DND-41 (cell line): Measurements from ENCODE around the gene CLUH.

Experiments used
- ATAC-seq: fragments of 200-7000 bp; cut with Tn5 transposase; 3 replicates; pipeline ENCODE4 v1.9.1; 2021; ENCODE audit warnings: low read depth; ENCODE audit not compliant: insufficient read depth
- DNase-seq: peaks from one replicate; pipeline ENCODE4 v3.0.0-alpha.2; 2020
- H2AFZ ChIP-seq: 2 replicates; pipeline ENCODE4 v1.6.0; 2012; ENCODE audit warnings: low read depth, low read length
- H3K27ac ChIP-seq: 2 replicates; pipeline ENCODE4 v1.5.1; 2012; ENCODE audit warnings: low read length, inconsistent platforms
- H3K27me3 ChIP-seq: fragments of 200-600 bp; sonication (generic); 2 replicates; pipeline ENCODE4 v1.6.0; 2012; ENCODE audit warnings: low read length, mild to moderate bottlenecking, inconsistent platforms; ENCODE audit not compliant: insufficient read depth, poor library complexity
- H3K36me3 ChIP-seq: 2 replicates; pipeline ENCODE4 v1.5.1; 2012; ENCODE audit warnings: low read length, inconsistent platforms; ENCODE audit not compliant: insufficient read depth
- H3K4me1 ChIP-seq: 2 replicates; pipeline ENCODE4 v1.5.1; 2012; ENCODE audit warnings: mild to moderate bottlenecking, low read length; ENCODE audit not compliant: insufficient read depth
- H3K4me2 ChIP-seq: 2 replicates; pipeline ENCODE4 v1.6.0; 2012; ENCODE audit warnings: mild to moderate bottlenecking, moderate library complexity, low read length, inconsistent platforms; ENCODE audit not compliant: insufficient read depth
- H3K4me3 ChIP-seq, 2 experiments: fragments of 200-600 bp in 1 of 2; shearing (Covaris generic) in 1 of 2; 2 replicates each; pipeline ENCODE4 v1.5.1; 2012 to 2016; ENCODE audit warnings: inconsistent platforms in 2 of 2, low read length in 2 of 2, mild to moderate bottlenecking in 2 of 2, low read depth in 1 of 2, moderate library complexity in 1 of 2
- H3K79me2 ChIP-seq: 2 replicates; pipeline ENCODE4 v1.6.0; 2012; ENCODE audit warnings: low read length, inconsistent platforms; ENCODE audit not compliant: insufficient read depth
- H3K9ac ChIP-seq: 2 replicates; pipeline ENCODE4 v1.6.0; 2012; ENCODE audit warnings: low read depth, mild to moderate bottlenecking, inconsistent platforms, low read length, moderate library complexity
- H3K9me3 ChIP-seq: 2 replicates; pipeline ENCODE4 v1.5.1; 2012; ENCODE audit warnings: low read length, moderate library complexity, mild to moderate bottlenecking, inconsistent platforms; ENCODE audit not compliant: insufficient read depth, severe bottlenecking
- H4K20me1 ChIP-seq: 2 replicates; pipeline ENCODE4 v1.6.0; 2012; ENCODE audit warnings: low read length; ENCODE audit not compliant: insufficient read depth
- EZH2 ChIP-seq: IDR thresholded peaks from 3 replicates; pipeline ENCODE4 v1.6.1; 2012; ENCODE audit warnings: borderline replicate concordance, low read depth, mild to moderate bottlenecking, moderate library complexity, low read length, inconsistent platforms; ENCODE audit not compliant: severe bottlenecking
- TF ChIP-seq, protein P1 (sequence below): IDR thresholded peaks from 2 replicates; pipeline ENCODE4 v1.5.1; 2012; ENCODE audit warnings: borderline replicate concordance, low read length, moderate library complexity, mild to moderate bottlenecking; ENCODE audit not compliant: poor library complexity, severe bottlenecking; ENCODE audit errors: extremely low read depth

Gene CLUH

DNA sequence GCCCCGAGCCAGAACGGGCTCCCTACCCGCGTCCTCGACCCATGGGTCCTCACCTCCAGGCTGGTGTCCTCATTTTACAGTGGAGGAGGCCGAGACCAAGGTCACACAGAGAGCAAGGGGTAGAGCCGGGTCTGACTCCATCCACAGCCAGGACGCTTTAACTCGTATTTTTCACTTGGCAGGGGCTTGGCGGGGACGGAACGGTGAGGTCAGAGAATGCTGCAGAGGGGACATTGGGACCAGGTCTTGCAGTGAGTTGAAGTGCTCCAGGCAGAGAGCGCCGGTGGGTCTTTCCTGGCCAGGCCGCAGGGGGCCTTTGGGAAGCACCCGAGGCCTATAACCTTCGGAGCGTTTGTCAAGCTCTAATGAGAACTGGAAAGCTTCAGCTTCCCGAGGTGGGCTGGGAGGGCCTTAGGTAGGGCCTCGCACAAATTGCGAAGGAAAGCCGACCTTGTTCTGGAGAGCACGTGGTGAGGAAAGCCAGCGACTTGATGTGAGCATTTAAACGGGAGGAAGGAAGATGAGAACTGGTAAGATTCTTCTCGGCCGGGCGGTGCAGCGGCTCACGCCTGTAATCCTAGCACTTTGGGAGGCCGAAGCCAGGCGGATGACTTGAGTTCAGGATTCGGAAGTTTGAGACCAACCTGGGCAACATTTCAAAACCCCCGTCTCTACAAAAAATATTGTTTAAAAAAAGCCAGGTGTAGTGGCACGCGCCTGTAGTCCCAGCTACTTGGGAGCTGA lies 908 bp upstream of the CLUH start:
- H3K4me3 ChIP-seq: peak overlapping the region; percentile 35 to 71
- ATAC-seq (no peak; the same call in 2 of the 3 replicates), DNase-seq (no peak)
- no peaks in the 10 kb centered on the region; the same call in 1 of the 2 replicates for H3K36me3 ChIP-seq
- H3K4me2 ChIP-seq: peak overlapping the region; percentile 93
- H2AFZ ChIP-seq: peak overlapping the region; percentile 95
- peak overlapping the region; percentile 82 for H3K27ac ChIP-seq
- H3K9me3 ChIP-seq: no peaks in the 10 kb centered on the region
- no peaks in the 10 kb centered on the region for H3K27me3 ChIP-seq
- peaks cover 37% of the 10 kb centered on the region for H4K20me1 ChIP-seq
- peaks cover 54% of the 10 kb centered on the region for H3K79me2 ChIP-seq
- H3K9ac ChIP-seq: peak overlapping the region; percentile 77
- H3K4me1 ChIP-seq: peaks cover 53% of the 10 kb centered on the region
- TF ChIP-seq, protein P1, sequence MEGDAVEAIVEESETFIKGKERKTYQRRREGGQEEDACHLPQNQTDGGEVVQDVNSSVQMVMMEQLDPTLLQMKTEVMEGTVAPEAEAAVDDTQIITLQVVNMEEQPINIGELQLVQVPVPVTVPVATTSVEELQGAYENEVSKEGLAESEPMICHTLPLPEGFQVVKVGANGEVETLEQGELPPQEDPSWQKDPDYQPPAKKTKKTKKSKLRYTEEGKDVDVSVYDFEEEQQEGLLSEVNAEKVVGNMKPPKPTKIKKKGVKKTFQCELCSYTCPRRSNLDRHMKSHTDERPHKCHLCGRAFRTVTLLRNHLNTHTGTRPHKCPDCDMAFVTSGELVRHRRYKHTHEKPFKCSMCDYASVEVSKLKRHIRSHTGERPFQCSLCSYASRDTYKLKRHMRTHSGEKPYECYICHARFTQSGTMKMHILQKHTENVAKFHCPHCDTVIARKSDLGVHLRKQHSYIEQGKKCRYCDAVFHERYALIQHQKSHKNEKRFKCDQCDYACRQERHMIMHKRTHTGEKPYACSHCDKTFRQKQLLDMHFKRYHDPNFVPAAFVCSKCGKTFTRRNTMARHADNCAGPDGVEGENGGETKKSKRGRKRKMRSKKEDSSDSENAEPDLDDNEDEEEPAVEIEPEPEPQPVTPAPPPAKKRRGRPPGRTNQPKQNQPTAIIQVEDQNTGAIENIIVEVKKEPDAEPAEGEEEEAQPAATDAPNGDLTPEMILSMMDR: no peak
- TF ChIP-seq EZH2: no peak

DNA sequence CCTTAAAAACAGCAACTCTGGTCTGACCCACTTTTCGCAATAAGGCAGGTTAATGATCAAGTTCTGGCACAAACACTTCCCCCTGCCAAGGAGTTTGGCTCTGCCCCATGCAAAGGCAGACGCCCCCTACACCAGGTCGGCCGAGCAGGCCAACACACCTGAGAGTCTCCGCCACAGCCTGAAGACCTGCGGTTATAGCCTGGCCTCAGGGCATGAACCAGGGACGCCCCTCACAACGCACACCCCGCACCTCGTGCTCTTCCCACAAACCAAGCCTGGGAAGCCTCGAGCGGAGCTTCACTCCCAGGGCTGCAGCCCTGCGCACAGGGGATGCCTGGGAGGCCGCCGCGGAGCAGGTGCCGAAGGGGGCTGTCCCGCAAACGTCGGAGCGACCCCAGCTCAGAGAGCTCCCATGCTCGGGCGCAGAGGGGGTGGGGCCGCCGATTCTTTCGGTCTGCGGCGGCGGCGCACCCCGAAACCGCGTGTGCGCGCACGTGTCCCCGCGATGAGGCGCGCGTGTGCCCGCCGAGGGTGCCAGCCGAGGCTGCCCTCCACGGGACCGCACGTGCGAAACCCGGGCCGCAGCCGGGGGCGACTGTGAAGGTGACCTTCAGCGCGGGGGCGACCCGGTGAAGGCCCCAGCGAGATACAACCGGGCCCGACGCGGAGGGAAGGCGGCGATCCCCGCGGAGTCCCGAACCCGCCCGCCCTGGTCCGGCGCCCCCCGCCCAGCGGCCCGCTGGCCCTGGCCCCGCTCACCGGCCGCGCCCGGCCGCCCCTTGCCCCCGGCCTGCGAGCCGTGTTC lies 559 bp downstream of the CLUH start:
- Histone ChIP-seq H3K79me2 (peaks cover 68% of the 10 kb centered on the region), H3K36me3 (peaks cover 4% of the 10 kb centered on the region; the same call in 1 of the 2 replicates), H3K9me3 (no peaks in the 10 kb centered on the region), H4K20me1 (peaks cover 52% of the 10 kb centered on the region), H3K27me3 (no peaks in the 10 kb centered on the region), H2AFZ (peak overlapping the region; percentile 49), H3K4me3 (peak overlapping the region; percentile 35 to 71; a peak in 3 of 4 replicates), H3K27ac (peak overlapping the region; percentile 54), H3K4me1 (peaks cover 58% of the 10 kb centered on the region), H3K9ac (peak overlapping the region; percentile 77), H3K4me2 (peak overlapping the region; percentile 93)
- ATAC-seq (peak; percentile 23; the same call in 2 of the 3 replicates), DNase-seq (peak; percentile 46)
- TF ChIP-seq, protein P1: no peak
- no peak for TF ChIP-seq EZH2

DNA sequence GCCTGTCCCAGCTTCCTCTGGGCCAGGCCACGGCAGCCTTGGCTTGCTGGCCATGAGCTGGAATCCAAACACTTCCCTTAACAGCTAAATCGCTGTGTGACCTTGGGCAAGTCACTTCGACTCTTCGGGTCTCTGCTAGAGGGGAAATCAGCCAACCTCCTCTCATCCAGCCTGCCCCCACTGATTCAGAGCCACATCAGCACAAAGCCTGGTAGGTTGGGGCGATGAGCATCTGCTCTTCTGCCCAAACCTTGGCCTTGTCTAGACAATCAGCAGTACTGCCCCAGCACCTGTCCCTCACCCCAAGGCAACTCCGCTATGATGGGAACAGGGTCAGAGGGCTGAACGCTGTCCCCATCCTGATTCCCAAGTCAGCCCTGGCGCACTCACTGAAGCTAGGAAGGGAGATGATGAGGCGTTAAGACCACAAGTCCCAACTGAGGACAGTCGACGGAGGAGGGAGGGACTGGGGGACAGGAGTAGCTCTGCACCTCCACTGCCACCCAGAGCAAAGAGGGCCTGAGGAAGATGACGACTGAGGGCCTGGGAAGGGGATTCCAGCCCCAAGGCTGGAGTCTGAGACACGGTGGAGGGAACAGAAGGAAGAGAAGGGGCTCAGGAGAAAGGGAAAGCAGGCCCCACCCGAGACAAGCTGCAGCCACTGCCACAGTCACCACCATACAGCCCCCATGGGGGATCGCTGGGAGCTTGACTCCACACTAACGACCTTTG lies 1.3 kb downstream of the CLUH start:
- DNase-seq (no peak), ATAC-seq (0 out of 3 replicates have a peak, but pooled peaks have one; percentile 0)
- H2AFZ ChIP-seq: peak overlapping the region; percentile 49
- H3K27me3 ChIP-seq: no peaks in the 10 kb centered on the region
- peaks cover 58% of the 10 kb centered on the region for H3K4me1 ChIP-seq
- peaks cover 60% of the 10 kb centered on the region for H4K20me1 ChIP-seq
- H3K4me2 ChIP-seq: peak overlapping the region; percentile 93
- H3K79me2 ChIP-seq: peaks cover 76% of the 10 kb centered on the region
- peaks cover 4% of the 10 kb centered on the region; the same call in 1 of the 2 replicates for H3K36me3 ChIP-seq
- peak overlapping the region; percentile 35 to 71; a peak in 3 of 4 replicates for H3K4me3 ChIP-seq
- H3K27ac ChIP-seq: peak overlapping the region; percentile 54
- TF ChIP-seq EZH2: no peak
- TF ChIP-seq, protein P1: no peak
- no peaks in the 10 kb centered on the region for H3K9me3 ChIP-seq
- peak overlapping the region; percentile 77 for H3K9ac ChIP-seq
